Measurements from ENCODE around the gene TGM2. TPM values are rescaled to one million over a fixed set of nuclear protein-coding genes. Genes with fewer than 3 reads are reported as not detected.
A peak's percentile ranks its signal among the peaks of the same experiment; 100 is the strongest.
"Not testable (repeated sequence)": the region's sequence is repeated elsewhere in the genome, so short reads cannot be mapped to it uniquely, and the experiment has no call there.

Gene TGM2
- total RNA-seq, 1 experiment from 2014 or later = 113 TPM

GRCh38 chr20:38107386-38107785, 57.7 kb downstream of the TGM2 start:
- H3K27ac ChIP-seq (ENCODE audit: low read length); DNase-seq (ENCODE audit: low read depth, low spot score); BruUV-seq (replicated peaks); H3K36me3 ChIP-seq (ENCODE audit: control insufficient read depth, insufficient read depth, low read length); H3K4me3 ChIP-seq (ENCODE audit: low read depth in 2 of 2, low read length in 2 of 2); in situ Hi-C loops (cut with HindIII; ENCODE audit: low pct_unique_long_range_greater_than_20kb, low sequenced_read_pairs); CTCF ChIA-PET; ATAC-seq; POLR2A ChIA-PET; H3K9me3 ChIP-seq (ENCODE audit: control insufficient read depth, insufficient read depth, low read depth, low read length); H3K27me3 ChIP-seq (ENCODE audit: control insufficient read depth, insufficient read depth, low read length); intact Hi-C loops (cut with micrococcal nuclease; ENCODE audit: unreplicated experiment): not testable (repeated sequence)
- peaks cover 33% of the 10 kb centered on the region for H3K4me1 ChIP-seq (ENCODE audit: control insufficient read depth, insufficient read depth, low read length)

- ATAC-seq (no peak), DNase-seq (ENCODE audit: low read depth, low spot score) (no peak)
- ChIA-PET POLR2A (no interaction called here), CTCF (no interaction called here)
- no peaks in the 10 kb centered on the region for H3K27me3 ChIP-seq (ENCODE audit: control insufficient read depth, insufficient read depth, low read length)
- H3K4me3 ChIP-seq (ENCODE audit: low read depth in 2 of 2, low read length in 2 of 2) = no peak overlapping the region
- no peak for TF ChIP-seq SIN3A (IDR thresholded peaks at IDR 0.05; ENCODE audit: borderline replicate concordance, insufficient read depth, low read depth, low read length)
- peak overlapping the region; percentile 5; the same call in 1 of the 2 replicates for H3K27ac ChIP-seq (ENCODE audit: low read length)
- no peaks in the 10 kb centered on the region for H3K36me3 ChIP-seq (ENCODE audit: control insufficient read depth, insufficient read depth, low read length)
- BruUV-seq (replicated peaks) = no TSS peak
- in situ Hi-C loops (cut with HindIII; ENCODE audit: low pct_unique_long_range_greater_than_20kb, low sequenced_read_pairs) = no loop called here
- intact Hi-C loops (cut with micrococcal nuclease; ENCODE audit: unreplicated experiment) = no loop called here
- no peaks in the 10 kb centered on the region for H3K9me3 ChIP-seq (ENCODE audit: control insufficient read depth, insufficient read depth, low read depth, low read length)
- H3K4me1 ChIP-seq (ENCODE audit: control insufficient read depth, insufficient read depth, low read length) = peaks cover 31% of the 10 kb centered on the region
Measured at GRCh38 chr20:38106461-38106860, 58.6 kb downstream of the TGM2 start.

- peaks cover 2% of the 10 kb centered on the region; the same call in 1 of the 2 replicates for H3K9me3 ChIP-seq (ENCODE audit: control insufficient read depth, insufficient read depth, low read depth, low read length)
- in situ Hi-C loops (cut with HindIII; ENCODE audit: low pct_unique_long_range_greater_than_20kb, low sequenced_read_pairs) = no loop called here
- H3K27ac ChIP-seq (ENCODE audit: low read length) = no peak overlapping the region
- DNase-seq (ENCODE audit: low read depth, low spot score) (no peak), ATAC-seq (no peak)
- no peak for TF ChIP-seq REST (IDR thresholded peaks at IDR 0.05; ENCODE audit: insufficient read depth in 1 of 2, low read depth in 2 of 2, low read length in 1 of 2)
- no peak for TF ChIP-seq POLR2AphosphoS5 (IDR thresholded peaks at IDR 0.05; ENCODE audit: low read depth, low read length)
- TF ChIP-seq SIN3A (IDR thresholded peaks at IDR 0.05; ENCODE audit: borderline replicate concordance, insufficient read depth, low read depth, low read length) = no peak
- TF ChIP-seq, protein P1, sequence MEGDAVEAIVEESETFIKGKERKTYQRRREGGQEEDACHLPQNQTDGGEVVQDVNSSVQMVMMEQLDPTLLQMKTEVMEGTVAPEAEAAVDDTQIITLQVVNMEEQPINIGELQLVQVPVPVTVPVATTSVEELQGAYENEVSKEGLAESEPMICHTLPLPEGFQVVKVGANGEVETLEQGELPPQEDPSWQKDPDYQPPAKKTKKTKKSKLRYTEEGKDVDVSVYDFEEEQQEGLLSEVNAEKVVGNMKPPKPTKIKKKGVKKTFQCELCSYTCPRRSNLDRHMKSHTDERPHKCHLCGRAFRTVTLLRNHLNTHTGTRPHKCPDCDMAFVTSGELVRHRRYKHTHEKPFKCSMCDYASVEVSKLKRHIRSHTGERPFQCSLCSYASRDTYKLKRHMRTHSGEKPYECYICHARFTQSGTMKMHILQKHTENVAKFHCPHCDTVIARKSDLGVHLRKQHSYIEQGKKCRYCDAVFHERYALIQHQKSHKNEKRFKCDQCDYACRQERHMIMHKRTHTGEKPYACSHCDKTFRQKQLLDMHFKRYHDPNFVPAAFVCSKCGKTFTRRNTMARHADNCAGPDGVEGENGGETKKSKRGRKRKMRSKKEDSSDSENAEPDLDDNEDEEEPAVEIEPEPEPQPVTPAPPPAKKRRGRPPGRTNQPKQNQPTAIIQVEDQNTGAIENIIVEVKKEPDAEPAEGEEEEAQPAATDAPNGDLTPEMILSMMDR (IDR thresholded peaks at IDR 0.05) = no peak
- no peak for TF ChIP-seq TCF7L2 (IDR thresholded peaks at IDR 0.05; ENCODE audit: low read depth, low read length)
- no TSS peak for BruUV-seq (replicated peaks)
- H3K27me3 ChIP-seq (ENCODE audit: control insufficient read depth, insufficient read depth, low read length) = no peaks in the 10 kb centered on the region
- H3K4me3 ChIP-seq (ENCODE audit: low read depth in 2 of 2, low read length in 2 of 2) = no peak overlapping the region
- ChIA-PET POLR2A (interaction anchor here (0.7 kb wide), 1 partner anchor 21 kb away, joined by 7 read pairs; no protein-coding TSS in a partner anchor), CTCF (no interaction called here)
- intact Hi-C loops (cut with micrococcal nuclease; ENCODE audit: unreplicated experiment) = no loop called here
- no peaks in the 10 kb centered on the region for H3K36me3 ChIP-seq (ENCODE audit: control insufficient read depth, insufficient read depth, low read length)
- H3K4me1 ChIP-seq (ENCODE audit: control insufficient read depth, insufficient read depth, low read length) = peaks cover 9% of the 10 kb centered on the region
Measured at GRCh38 chr20:38104285-38104684, 60.8 kb downstream of the TGM2 start.

- H3K36me3 ChIP-seq (ENCODE audit: control insufficient read depth, insufficient read depth, low read length); in situ Hi-C loops (cut with HindIII; ENCODE audit: low pct_unique_long_range_greater_than_20kb, low sequenced_read_pairs); POLR2A ChIA-PET; H3K27ac ChIP-seq (ENCODE audit: low read length); H3K4me1 ChIP-seq (ENCODE audit: control insufficient read depth, insufficient read depth, low read length); H3K27me3 ChIP-seq (ENCODE audit: control insufficient read depth, insufficient read depth, low read length); H3K4me3 ChIP-seq (ENCODE audit: low read depth in 2 of 2, low read length in 2 of 2); ATAC-seq; DNase-seq (ENCODE audit: low read depth, low spot score); CTCF ChIA-PET; H3K9me3 ChIP-seq (ENCODE audit: control insufficient read depth, insufficient read depth, low read depth, low read length); BruUV-seq (replicated peaks); intact Hi-C loops (cut with micrococcal nuclease; ENCODE audit: unreplicated experiment): not testable (repeated sequence)
Measured at GRCh38 chr20:38102206-38102605, 62.9 kb downstream of the TGM2 start.
